ENCODE results near the gene GPC3. TPM values are rescaled to one million over a fixed set of nuclear protein-coding genes. Genes with fewer than 3 reads are reported as not detected.

Gene GPC3
- total RNA-seq, 3 donors from 2014 or later (not counting 1 experiment from before 2014, with no cell fraction given): not detected

GRCh38 chrX:133884430-133885394 lies 100.7 kb downstream of the GPC3 start:
- no peaks in the 10 kb centered on the region for H3K36me3 ChIP-seq (ENCODE audit: control insufficient read depth, insufficient read depth, low read length)
- ATAC-seq (no peak), DNase-seq (no peak)
- WGBS (ENCODE audit: insufficient coverage): no CpG with 5 or more reads among the region's 4 CpGs
- Mint-ChIP-seq H3K9me3 (no peaks in the 10 kb centered on the region), H3K27ac (no peak overlapping the region), H3K4me1 (no peaks in the 10 kb centered on the region), H3K4me3 (no peak overlapping the region), H3K36me3 (no peaks in the 10 kb centered on the region), H3K27me3 (ENCODE audit: low read depth in 2 of 2) (peaks cover 0 to 55% of the 10 kb centered on the region in 2 donors)
- no peaks in the 10 kb centered on the region for H3K27me3 ChIP-seq (ENCODE audit: control insufficient read depth, insufficient read depth, low read length)
- H3K27ac ChIP-seq (ENCODE audit: low read length): no peak overlapping the region
- intact Hi-C loops (cut with micrococcal nuclease): no loop called here
- no peak for TF ChIP-seq CTCF (IDR thresholded peaks at IDR 0.05)
- H3K4me1 ChIP-seq (ENCODE audit: control insufficient read depth, insufficient read depth, low read length): no peaks in the 10 kb centered on the region
- H3K9me3 ChIP-seq (ENCODE audit: control insufficient read depth, insufficient read depth, low read length): no peaks in the 10 kb centered on the region
- no peak overlapping the region for H3K4me3 ChIP-seq (ENCODE audit: low read length)

DNA sequence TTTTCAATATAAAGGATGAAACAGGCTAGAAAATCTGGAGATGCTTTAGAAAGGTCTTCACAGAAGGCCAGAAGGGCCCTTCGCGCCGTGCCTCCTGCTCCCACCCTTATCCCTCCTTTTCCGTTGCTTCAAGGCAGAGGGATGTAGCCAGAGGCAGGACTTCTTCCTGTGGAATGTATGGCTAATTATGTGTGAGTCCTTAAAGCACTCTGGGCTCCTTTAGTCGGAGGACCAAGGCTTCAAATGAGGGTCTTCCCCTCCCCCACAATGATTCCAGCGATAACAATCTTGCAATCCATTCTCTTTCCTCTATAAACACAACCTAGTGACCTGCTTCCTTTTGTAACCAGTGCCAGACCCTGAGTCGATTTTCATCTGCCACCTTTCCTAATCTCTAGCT lies 103.5 kb downstream of the GPC3 start:
- 53% methylated on average over 3 of the region's 7 CpGs for WGBS (ENCODE audit: insufficient coverage)
- H3K36me3 ChIP-seq (ENCODE audit: control insufficient read depth, insufficient read depth, low read length): no peaks in the 10 kb centered on the region
- no peaks in the 10 kb centered on the region for H3K9me3 ChIP-seq (ENCODE audit: control insufficient read depth, insufficient read depth, low read length)
- no peaks in the 10 kb centered on the region for H3K27me3 ChIP-seq (ENCODE audit: control insufficient read depth, insufficient read depth, low read length)
- DNase-seq: no peak
- no peak for ATAC-seq
- Mint-ChIP-seq H3K9me3 (no peaks in the 10 kb centered on the region), H3K27ac (no peak overlapping the region), H3K27me3 (ENCODE audit: low read depth in 2 of 2) (peaks cover 0 to 35% of the 10 kb centered on the region in 2 donors), H3K4me1 (no peaks in the 10 kb centered on the region), H3K36me3 (no peaks in the 10 kb centered on the region), H3K4me3 (no peak overlapping the region)
- no peak overlapping the region for H3K27ac ChIP-seq (ENCODE audit: low read length)
- no peak for TF ChIP-seq CTCF (IDR thresholded peaks at IDR 0.05)
- intact Hi-C loops (cut with micrococcal nuclease): no loop called here
- no peaks in the 10 kb centered on the region for H3K4me1 ChIP-seq (ENCODE audit: control insufficient read depth, insufficient read depth, low read length)
- no peak overlapping the region for H3K4me3 ChIP-seq (ENCODE audit: low read length)

DNA sequence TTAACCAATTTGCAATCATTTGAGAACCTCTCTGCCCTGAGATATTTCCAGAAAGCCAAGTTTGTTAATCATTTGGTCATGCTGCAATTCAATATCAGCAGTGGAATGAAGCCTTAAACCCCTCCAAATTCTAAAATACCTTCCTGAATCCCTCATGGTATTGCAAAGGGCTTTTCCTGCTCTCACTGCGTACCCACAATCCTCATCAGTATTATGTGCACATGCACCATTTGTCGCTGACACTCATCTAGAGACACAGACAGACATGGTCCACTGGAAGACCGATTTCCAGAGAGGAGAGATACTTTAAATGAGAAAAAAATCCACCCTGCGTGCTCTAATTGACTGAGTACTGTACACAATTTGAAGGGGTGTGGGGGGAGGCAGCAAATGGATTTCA lies 104.4 kb downstream of the GPC3 start:
- Mint-ChIP-seq H3K4me3 (no peak overlapping the region), H3K27me3 (ENCODE audit: low read depth in 2 of 2) (peaks cover 0 to 30% of the 10 kb centered on the region in 2 donors), H3K27ac (no peak overlapping the region), H3K4me1 (no peaks in the 10 kb centered on the region), H3K9me3 (no peaks in the 10 kb centered on the region), H3K36me3 (no peaks in the 10 kb centered on the region)
- intact Hi-C loops (cut with micrococcal nuclease): no loop called here
- Histone ChIP-seq H3K27me3 (ENCODE audit: control insufficient read depth, insufficient read depth, low read length) (no peaks in the 10 kb centered on the region), H3K4me1 (ENCODE audit: control insufficient read depth, insufficient read depth, low read length) (no peaks in the 10 kb centered on the region), H3K4me3 (ENCODE audit: low read length) (no peak overlapping the region), H3K9me3 (ENCODE audit: control insufficient read depth, insufficient read depth, low read length) (no peaks in the 10 kb centered on the region), H3K27ac (ENCODE audit: low read length) (no peak overlapping the region), H3K36me3 (ENCODE audit: control insufficient read depth, insufficient read depth, low read length) (no peaks in the 10 kb centered on the region)
- ATAC-seq (no peak), DNase-seq (no peak)
- no peak for TF ChIP-seq CTCF (IDR thresholded peaks at IDR 0.05)
- 67% methylated on average over 1 of the region's 4 CpGs for WGBS (ENCODE audit: insufficient coverage)

All from natural killer cell (primary cell).